ENCODE data around the gene ZNF44. TPM values are rescaled to one million over a fixed set of nuclear protein-coding genes. Genes with fewer than 3 reads are reported as not detected.

ZNF44 gene
- 7.7 and 9.4 TPM in 2 replicates for polyA plus RNA-seq

DNA sequence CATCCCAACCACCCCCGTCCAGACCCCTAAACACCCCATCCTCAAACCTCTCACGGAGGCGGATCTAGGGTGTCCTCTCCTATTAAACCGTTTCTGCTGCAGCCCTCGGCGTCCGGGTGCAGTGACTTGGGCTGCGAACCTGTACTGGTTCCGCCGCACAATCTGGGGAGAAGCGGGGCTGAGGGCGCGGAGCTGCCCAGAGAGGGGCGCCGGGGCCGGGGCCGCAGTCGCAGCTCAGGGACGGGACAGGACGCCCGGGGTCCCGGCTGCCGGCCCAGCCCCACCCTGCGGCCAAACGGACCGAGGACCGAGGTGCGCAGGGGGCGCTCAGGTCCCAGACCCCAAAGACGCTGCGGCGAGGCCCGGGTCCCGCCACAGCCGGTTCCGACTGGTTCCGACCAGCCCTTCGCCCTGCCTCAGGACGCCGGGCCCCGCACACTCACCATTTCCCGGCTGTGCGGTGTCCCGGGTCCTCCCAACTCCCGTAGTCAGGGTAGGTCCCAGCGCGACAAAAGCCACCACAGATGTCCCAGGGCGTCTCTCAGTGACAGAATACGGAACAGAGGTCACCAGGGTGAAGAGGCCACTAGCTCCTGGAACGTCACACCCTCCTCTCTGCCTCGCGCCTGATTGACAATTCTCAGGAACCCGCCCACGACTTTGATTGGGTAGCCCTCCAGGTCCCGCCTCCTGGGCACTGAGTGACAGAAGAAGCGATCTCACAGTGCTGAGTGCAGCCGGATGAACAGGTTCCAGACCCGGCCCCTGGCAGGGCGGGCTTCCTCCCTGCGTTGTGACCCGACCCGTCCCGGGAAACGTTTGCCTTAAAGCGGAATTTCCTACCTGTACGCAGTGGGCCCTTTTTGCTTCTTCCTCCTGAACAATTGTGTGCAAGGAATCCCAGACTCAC is at the start of gene ZNF44:
Gene ZNF44 (minus strand): TSS at position 635 of the 910 bp plus-strand sequence. CDS start 189 bp downstream, at position 446.

DNA sequence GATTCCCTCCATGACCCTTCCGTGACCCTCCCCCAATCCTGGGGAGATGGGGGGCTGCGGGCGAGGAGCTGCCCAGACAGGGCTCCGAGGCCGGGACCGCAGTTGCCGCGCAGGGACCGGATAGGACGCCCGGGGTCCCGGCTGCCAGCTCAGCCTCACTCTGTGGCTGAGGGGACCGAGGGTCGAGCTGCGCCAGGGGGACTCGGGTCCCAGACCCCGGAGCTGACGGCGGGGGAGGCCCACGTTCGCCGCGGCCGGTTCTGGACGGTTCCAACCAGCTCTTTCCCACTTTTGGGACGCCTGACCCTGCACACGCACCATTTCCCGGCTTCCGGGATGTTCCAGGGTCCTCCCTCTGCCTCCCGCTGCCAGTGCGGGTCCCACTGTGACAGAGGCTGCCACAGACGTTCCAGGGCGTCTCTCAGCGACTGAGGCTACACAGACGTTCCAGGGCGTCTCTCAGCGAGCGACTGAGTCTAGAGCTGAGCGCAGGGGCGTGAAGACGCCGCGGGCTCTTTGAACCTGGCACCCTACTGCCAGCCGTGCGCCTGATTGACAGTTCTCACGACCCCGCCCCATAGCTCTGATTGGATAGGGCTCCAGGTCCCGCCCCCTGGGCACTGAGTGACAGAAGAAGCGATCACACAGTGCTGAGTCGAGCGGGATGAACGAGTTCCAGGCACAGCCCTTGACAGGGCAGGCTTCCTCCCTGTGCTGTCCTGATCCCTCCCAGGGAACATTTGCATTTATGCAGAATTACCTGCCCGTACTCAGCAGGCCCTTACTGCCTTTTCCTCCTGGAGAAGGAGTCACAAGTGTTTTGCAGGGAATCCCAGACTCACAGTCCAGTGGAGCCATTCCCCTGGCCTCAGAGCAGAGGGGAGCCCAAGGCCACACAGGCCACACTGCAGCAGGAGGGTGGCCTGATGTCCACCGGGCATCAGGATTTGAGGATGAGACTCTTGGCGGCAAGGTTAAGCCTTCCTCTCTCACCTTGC is 38.8 kb upstream of the ZNF44 start, which contains the start of gene ZNF563:
Gene ZNF563 (minus strand): TSS at position 472 of the 998 bp plus-strand sequence. CDS start 151 bp downstream, at position 321.

Other genes with a start within 250 kb of the ZNF44 start
- gene ZNF878, start 241.9 kb downstream of the ZNF44 start, polyA plus RNA-seq, result not detected in 2 replicates
- 2.4 and 5.2 TPM in 2 replicates for gene ZNF844, start 230.2 kb downstream of the ZNF44 start, polyA plus RNA-seq
- gene ZNF20, start 154.5 kb downstream of the ZNF44 start, polyA plus RNA-seq, result not detected in 2 replicates
- 4.5 and 9.4 TPM in 2 replicates for gene ZNF625, start 138.1 kb downstream of the ZNF44 start, polyA plus RNA-seq
- gene ZNF136, start 131.8 kb downstream of the ZNF44 start, polyA plus RNA-seq, result 4.0 and 7.6 TPM in 2 replicates
- gene ZNF563, start 38.8 kb upstream of the ZNF44 start, polyA plus RNA-seq, result 5.9 and 7.5 TPM in 2 replicates
- 0.27 and 1.5 TPM in 2 replicates for gene ZNF442, start 70.8 kb upstream of the ZNF44 start, polyA plus RNA-seq
- 1.3 and 3.7 TPM in 2 replicates for gene ZNF799, start 106.4 kb upstream of the ZNF44 start, polyA plus RNA-seq
- gene ZNF443, start 146.1 kb upstream of the ZNF44 start, polyA plus RNA-seq, result 3.9 and 5.5 TPM in 2 replicates
- 2.4 and 4.3 TPM in 2 replicates for gene ZNF709, start 189.9 kb upstream of the ZNF44 start, polyA plus RNA-seq

Measured in Purkinje cell (primary cell).